ENCODE measurements around the gene SESN1.
"Not testable (repeated sequence)": the region's sequence is repeated elsewhere in the genome, so short reads cannot be mapped to it uniquely, and the experiment has no call there.

The SESN1 gene

GRCh38 chr6:108995296-108995695 is 99.3 kb downstream of the SESN1 start:
- no peak for DNase-seq

- no peak for DNase-seq
These were observed 100.8 kb downstream of the SESN1 start for GRCh38 chr6:108993876-108994275.

GRCh38 chr6:108989700-108990099 is 104.9 kb downstream of the SESN1 start:
- no peak for DNase-seq

- DNase-seq, result no peak
These were observed 105.9 kb downstream of the SESN1 start for GRCh38 chr6:108988765-108989164.

GRCh38 chr6:108988296-108988695 is 106.3 kb downstream of the SESN1 start:
- no peak for DNase-seq

- DNase-seq, result no peak
These were observed 107.5 kb downstream of the SESN1 start for GRCh38 chr6:108987156-108987555.

- DNase-seq, result no peak
These were observed 109.3 kb downstream of the SESN1 start for GRCh38 chr6:108985301-108985700.

- no peak for DNase-seq
These were observed 111.5 kb downstream of the SESN1 start for GRCh38 chr6:108983151-108983550.

- no peak for DNase-seq
These were observed 112.2 kb downstream of the SESN1 start for GRCh38 chr6:108982154-108983113.

- DNase-seq, result not testable (repeated sequence)
These were observed 116.0 kb downstream of the SESN1 start for GRCh38 chr6:108978638-108979037.

GRCh38 chr6:108974201-108974600 is 120.4 kb downstream of the SESN1 start:
- DNase-seq, result no peak

GRCh38 chr6:108969776-108970175 is 124.9 kb downstream of the SESN1 start:
- DNase-seq, result no peak

GRCh38 chr6:108968325-108969316 is 126.0 kb downstream of the SESN1 start:
- no peak for DNase-seq

- DNase-seq, result no peak
These were observed 127.5 kb downstream of the SESN1 start for GRCh38 chr6:108966855-108967755.

GRCh38 chr6:108966251-108966650 is 128.4 kb downstream of the SESN1 start:
- DNase-seq, result no peak

GRCh38 chr6:108961985-108962384 is 132.7 kb downstream of the SESN1 start:
- DNase-seq, result no peak

- no peak for DNase-seq
These were observed 133.6 kb downstream of the SESN1 start for GRCh38 chr6:108961077-108961476.

GRCh38 chr6:108960601-108961000 is 134.0 kb downstream of the SESN1 start:
- no peak for DNase-seq

- no peak for DNase-seq
These were observed 134.6 kb downstream of the SESN1 start for GRCh38 chr6:108959972-108960582.

- no peak for DNase-seq
These were observed 135.5 kb downstream of the SESN1 start for GRCh38 chr6:108958900-108959770.

GRCh38 chr6:108957221-108957620 is 137.4 kb downstream of the SESN1 start:
- no peak for DNase-seq

All from right hindlimb (tissue), 1 donor.